HG02759 (cell line): ENCODE data around the gene EML1.
A peak's percentile ranks its signal among the peaks of the same experiment; 100 is the strongest.

Experiments
- ATAC-seq: cut with Tn5 transposase; IDR thresholded peaks from one replicate; pipeline ENCODE4 v1.9.1; 2021; ENCODE audit warnings: mild to moderate bottlenecking, moderate library complexity; ENCODE audit not compliant: unreplicated experiment

The EML1 gene

GRCh38 chr14:99862136-99862535 is 68.9 kb downstream of the EML1 start:
- ATAC-seq = no peak

DNA sequence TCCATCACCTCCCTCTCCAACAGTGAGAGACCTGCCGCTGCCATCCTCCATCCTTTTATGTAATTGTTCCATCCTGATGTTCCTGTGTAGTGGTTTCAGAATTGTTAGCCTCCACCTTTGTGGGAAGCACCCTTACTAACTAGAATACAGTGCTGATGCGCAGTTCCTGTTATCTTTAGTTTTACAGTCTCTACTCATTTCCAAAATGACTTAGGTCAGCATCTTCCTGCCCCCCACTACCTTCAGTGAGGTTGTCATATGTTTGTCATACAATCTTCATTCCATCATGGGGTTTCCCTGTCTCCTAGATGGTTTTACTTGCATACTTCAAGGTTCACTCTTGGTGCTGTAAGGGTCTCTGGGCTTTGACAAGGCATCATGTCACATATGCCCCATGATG is 69.8 kb downstream of the EML1 start:
- ATAC-seq = no peak

DNA sequence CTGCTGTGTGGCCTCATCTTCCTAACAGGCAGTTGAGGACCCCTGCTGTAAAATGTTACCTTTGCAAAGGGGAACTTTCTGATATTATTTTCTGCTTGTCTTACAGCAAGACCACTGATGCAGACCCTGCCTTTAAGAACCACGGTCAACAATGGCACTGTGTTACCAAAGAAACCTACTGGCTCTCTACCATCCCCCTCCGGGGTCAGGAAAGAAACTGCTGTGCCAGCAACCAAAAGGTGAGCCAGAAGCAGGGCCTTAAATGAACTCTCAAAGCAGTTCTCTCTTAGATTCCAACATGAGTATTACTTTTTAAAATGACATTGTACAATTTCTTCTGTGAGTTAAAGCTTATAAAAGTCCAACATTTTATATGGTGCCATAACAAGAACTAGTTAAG is 72.2 kb downstream of the EML1 start:
- no peak for ATAC-seq

DNA sequence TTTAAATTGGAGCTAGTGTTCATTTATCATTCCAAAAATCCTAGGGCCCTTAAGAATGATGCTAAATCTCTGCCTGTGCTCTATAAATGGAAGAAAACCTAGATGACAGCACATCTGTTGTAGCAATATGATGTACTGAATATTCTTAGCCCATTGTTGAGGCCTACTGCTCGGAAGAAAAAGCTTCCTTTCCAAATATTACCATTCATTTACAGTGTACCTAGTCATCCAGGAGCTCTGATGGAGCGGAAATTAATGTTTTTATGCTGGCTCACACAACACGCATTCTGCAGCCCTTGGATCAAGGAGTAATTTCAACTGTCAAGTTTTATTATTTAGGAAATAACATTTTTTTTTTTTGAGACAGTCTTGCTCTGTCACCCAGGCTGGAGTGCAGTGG is 77.4 kb downstream of the EML1 start:
- no peak for ATAC-seq

DNA sequence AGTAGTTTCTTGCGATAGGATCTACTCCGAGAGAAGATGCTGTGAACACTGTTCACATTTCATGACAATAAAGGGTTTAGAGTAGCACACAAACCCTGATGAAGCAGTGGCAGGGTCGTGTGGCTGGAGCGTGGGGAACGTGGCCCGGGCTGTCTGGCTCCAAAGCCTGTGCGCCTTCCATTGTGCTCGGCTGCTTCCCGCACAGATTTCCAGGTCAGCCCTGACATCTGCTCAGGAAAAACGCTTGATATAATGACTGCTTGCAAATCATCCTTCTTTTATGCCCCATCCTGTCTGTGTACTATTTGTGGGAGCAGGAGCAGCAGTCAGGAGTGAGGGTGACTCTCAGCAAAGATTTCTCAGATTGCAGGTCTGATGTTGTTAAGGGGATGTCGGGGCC is 78.6 kb downstream of the EML1 start:
- ATAC-seq = no peak

DNA sequence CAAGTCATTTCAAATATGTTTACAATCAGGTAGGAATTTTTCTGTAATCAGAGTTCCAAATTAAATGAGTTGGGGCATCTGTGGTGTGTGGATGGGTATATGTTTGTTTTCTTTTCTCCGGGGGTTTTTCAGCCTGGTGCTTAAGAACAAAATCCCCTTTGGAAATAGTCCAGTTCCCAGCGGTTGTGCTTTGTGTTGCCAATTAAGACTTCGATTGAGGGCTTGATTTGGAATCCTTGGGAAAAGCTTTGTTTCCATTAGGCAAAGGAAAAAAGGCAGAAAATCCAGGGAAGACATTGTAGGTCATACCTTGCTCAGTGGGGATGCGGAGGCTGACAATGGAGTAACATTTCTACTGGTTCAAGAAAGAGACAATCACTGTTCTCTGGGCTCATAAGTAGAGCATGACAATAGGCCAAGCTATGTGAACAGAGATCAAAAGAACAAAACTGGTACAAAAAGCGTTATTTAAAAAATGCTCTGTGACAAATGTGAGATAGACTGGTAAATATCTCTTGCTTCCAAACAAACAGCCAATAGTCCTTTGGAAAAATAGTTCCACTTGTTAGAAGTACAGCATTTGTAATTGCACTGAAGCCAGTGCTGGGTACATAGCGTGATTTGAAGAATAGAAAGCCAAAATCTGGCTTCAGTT is 79.7 kb downstream of the EML1 start:
- ATAC-seq = no peak

- no peak for ATAC-seq
These were observed 80.4 kb downstream of the EML1 start for GRCh38 chr14:99873653-99874052.

DNA sequence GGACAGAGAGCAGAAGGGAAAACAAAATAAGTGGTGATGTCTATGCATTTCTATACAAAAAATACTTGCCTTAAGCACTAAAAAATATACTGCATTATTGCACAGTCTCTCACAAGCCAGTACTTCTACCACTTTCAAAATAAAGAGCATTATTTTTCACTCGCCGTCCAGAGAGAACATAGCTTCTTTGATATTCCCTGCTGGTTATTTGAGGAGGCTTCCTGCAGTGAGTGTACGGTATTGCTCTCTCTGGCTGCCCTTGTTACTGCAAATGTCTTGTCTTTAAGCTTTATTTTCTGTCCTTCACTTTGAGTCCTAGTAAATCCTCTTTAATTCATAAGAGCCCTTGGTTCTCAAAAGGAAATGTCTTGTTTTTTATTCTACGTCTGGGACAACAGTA is 81.1 kb downstream of the EML1 start:
- no peak for ATAC-seq

DNA sequence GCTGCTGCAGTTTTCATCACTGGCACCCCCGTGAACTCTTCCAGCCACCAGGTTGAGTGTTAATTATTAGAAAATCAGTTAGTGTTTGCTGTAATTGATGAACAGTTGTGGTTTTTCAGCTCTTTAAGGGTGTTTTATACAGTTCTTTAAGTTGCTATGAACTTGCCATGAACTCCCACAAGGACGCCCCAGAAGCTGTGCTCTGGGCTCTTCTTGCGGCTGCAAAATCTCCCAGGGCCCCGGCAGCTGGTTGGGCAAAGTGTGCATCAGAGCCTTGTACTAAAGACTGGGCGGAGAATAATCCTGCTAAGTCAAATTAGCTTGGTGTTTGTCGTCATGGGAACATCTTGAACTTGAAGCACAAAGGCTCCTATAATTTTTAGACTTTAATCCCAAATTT is 82.2 kb downstream of the EML1 start:
- no peak for ATAC-seq

- no peak for ATAC-seq
These were observed 82.6 kb downstream of the EML1 start for GRCh38 chr14:99875836-99876235.

GRCh38 chr14:99876406-99876805 is 83.2 kb downstream of the EML1 start:
- no peak for ATAC-seq

DNA sequence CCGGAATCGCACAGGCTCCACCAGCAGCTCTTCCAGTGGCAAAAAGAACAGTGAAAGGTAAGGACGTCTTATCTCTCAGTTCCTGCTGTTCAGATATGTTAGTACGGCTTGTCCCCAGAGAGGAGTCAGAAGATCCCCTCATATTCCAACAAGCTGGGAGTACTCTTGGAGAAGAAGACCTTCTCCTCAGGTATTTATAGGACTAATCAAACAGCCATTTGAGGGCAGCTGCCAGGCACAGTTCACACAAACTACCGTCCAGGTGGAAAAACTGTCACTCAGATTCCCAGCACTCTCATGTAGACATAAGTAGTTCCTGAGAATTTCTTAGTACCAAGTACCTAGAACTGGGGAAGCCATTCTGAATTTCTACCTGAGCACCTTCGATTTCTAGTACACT is 85.3 kb downstream of the EML1 start:
- ATAC-seq = no peak

DNA sequence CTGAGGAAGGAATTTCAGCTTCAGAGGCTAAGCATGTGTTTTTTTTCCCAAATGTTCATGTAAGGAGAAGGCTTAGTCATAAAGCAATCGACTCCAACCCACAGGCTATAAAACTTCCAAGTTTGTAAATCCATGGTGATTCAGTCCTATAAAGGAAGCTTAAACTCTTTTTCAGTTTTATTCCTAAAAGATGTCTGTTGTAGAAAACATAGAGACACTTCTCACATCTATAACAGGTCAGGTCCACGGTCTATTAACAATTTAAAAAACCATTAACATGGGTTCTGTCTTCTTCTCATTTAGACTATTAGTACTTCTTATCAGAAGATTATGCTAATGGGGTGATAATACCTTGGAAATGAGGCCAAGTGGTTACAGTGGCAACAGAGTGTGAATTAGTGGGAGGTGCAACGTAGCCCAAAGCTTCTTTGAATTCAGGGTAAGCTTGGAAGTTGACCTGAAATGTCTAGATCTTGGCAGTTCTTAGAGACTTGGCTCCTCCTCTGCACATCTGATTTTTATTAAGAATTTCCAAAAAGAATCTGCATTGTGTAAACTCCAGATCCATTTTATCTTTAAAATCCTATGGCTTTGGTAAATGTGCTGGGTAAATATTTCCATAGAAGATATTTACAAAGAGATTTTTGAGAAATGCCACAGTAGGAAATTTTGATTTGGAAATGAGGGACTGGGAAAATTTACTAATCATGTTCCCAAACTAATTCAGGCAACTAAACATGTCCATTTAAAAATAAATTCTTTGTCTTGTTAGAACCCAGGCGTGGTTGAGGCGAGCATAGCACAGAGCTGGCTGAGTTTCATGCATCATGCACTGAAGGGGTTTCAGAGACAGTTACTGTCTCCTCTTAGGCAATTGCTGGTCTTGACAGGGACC is 86.4 kb downstream of the EML1 start:
- no peak for ATAC-seq

DNA sequence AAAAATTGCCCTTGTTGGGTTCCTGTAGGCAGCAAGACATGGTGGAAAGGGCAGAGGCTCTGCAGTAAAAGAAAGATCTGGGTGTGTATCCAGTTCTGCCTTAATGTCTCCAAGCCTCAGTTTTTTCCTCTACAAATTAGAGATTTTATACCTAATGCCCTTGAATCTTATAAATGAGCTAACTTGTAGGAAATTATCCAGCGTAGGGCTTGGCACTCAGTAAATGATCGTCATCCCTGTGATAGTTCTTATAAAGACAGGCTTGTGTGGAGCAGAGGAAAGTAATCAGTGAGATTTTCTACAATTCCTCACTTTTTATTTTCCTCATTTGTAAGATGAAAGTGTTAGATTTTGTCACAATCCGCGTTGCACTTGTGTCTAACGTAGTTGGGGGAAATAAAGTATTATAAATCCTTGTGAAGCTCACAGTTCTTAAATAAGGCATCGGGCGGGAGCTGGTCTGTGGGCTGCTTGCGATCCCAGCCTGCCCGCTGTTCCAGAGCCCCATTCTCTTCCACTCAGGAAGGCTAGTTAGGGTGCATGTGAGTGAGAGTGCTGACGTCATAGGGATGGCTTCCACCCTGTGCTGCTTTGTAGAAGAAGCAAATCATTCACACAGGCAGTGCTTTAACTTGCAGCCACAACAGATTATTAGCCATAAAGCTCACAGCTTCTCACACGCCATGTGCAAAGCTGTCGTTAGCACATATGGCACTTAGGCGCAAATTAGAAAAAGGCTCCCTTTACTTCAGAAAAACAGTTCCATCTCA is 87.6 kb downstream of the EML1 start:
- no peak for ATAC-seq

GRCh38 chr14:99883866-99884650 is 90.8 kb downstream of the EML1 start:
- ATAC-seq = no peak

GRCh38 chr14:99884834-99885648 is 91.8 kb downstream of the EML1 start:
- ATAC-seq = peak; percentile 67

DNA sequence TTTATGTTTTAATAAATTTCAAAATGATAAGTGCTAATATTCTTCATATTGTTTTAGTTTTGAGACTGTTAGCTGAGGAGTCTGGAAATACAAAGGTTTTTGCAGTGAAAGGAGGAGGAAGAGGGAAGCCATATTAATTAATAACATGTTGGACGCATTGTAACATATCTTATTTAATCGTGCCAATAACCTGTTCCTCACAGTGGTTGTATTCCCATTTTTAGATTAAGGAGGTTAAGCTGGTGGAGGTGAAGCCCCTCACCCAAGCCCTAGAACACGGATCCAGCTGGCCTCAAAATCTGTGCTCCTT is 92.4 kb downstream of the EML1 start:
- ATAC-seq = no peak

GRCh38 chr14:99887407-99887806 is 94.2 kb downstream of the EML1 start:
- ATAC-seq = no peak

- no peak for ATAC-seq
These were observed 94.9 kb downstream of the EML1 start for GRCh38 chr14:99888149-99888548.

DNA sequence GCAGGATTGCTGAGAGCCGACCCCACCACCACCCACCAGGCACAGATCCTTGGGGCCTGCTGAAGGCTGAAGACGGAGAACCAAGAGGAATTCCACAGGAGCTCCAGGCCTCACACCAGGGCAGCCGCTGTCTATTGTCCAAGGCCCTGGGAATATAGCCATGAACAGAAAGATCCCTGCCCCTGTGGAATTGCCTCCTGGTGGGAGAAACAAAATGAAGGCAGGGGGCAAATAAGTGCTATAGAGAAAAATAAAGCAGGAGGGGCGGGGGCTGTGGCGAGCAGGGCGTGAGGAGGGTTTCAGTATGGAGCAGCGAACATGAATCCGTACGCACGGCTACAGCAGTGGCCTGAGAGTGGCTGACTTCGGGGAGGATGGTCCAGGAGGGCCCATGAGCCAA is 96.1 kb downstream of the EML1 start:
- ATAC-seq = no peak
